ENCODE measurements around the gene DSTN.

The DSTN gene

GRCh38 chr20:17569616-17570346 lies at the start of gene DSTN:
TSS of gene DSTN (plus strand) at chr20:17570075. CDS start at chr20:17570209, 134 bp downstream.
- FAIRE-seq, result no peak

DNA sequence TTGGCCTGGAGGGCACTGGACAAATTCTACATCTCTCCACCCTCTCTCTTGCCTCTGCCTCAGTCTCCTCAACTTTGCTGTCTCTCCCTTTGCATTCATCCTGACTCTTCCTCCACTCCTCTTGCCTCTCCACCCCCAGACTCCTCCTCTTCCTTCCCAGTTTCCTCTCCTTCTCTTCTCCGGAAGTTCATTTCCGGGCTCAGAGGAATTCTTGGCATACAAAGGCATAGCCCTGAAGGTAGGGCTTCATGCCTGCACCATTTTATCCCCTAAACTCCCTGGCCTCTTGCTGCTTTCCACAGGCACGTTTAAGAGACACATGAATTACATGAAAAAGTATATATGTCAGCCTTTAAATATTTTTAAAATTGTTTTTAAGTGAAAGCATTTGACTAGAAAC lies 49.3 kb upstream of the DSTN start:
- FAIRE-seq, result no peak

- FAIRE-seq, result no peak
Measured at GRCh38 chr20:17522528-17522927, 47.3 kb upstream of the DSTN start.

GRCh38 chr20:17523326-17523725 lies 46.5 kb upstream of the DSTN start:
- FAIRE-seq, result no peak

DNA sequence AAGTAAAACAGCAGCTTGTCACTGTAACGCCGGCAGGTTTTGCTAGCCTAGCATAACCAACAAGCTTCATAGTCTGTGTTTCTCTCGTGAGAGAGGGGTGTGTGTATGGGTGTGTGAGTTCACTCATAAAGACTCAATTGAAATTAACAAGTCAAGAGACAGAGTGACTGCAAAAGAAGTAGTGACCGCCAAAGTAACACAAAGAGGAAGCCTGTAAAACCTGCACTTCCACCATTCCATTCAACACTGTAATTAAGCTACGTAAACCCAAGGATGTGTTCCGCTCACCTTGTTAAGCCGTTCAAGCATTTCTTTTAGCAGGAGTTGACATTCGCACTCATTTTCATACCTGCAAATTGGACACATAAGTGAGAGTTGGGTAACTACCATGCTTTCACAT lies 45.3 kb upstream of the DSTN start:
- no peak for FAIRE-seq

GRCh38 chr20:17525132-17525531 lies 44.7 kb upstream of the DSTN start:
- no peak for FAIRE-seq

- FAIRE-seq, result no peak
Measured at GRCh38 chr20:17525650-17526049, 44.2 kb upstream of the DSTN start.

- FAIRE-seq, result no peak
Measured at GRCh38 chr20:17529586-17529985, 40.3 kb upstream of the DSTN start.

- no peak for FAIRE-seq
Measured at GRCh38 chr20:17530153-17530552, 39.7 kb upstream of the DSTN start.

- FAIRE-seq, result no peak
Measured at GRCh38 chr20:17530716-17531664, 38.9 kb upstream of the DSTN start, which contains the start of gene BFSP1. TSS of gene BFSP1 (minus strand) at chr20:17531379. CDS start at chr20:17531329, 50 bp downstream.

DNA sequence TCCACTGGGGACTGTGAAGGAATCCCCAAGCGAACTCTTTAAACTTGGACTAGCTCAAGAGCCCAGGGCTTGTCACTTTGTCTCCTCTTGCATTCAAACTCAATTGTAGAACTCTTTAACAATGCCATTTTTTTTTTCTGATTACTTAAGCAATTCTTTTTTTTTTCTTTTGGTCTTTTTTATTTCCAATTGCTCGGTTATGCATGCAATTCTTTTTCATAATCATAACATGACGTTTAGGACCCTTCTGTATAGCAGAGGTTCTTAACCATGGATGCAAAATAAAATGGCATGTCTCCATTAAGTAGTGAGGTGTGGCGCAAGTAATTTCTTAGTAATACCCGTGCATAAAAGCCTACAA lies 38.2 kb upstream of the DSTN start:
- no peak for FAIRE-seq

DNA sequence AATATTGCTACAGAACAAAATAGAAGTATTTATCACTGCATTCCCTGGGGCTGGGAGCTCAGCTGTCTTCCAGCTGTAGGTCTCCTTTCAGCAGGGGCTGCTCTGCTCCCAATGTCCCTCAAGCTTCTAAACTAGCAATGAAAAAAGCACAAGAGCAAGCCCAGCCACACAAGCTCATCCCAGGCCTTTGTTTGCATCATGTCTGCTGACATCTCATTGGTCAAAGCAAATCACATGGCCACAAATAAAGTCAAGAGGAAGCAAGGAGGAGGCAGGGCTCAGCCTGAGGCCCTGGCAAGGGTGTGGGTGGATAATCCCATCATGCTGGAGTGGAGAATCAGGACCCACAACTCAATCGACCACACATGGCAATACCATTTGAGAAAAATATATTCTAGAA lies 36.5 kb upstream of the DSTN start:
- FAIRE-seq, result no peak

DNA sequence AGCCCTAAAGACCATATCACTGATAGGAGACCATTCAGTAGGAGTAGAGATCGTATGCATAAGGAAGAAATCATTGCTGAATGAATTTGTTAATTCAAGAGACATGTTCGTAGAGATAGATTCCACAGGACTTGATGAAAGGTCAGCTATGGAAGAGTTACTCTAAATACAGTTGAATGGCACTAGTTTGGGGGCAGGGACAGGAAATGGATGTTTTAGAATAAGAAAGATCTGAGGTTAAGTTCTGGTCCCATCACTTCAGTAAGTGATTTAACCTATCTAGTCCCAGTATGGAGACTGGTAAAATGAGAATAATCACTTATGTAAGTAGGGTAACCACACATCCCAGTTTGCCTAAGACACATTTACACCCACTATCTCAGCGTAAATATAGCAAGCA lies 35.8 kb upstream of the DSTN start:
- no peak for FAIRE-seq

GRCh38 chr20:17536944-17537444 lies 32.9 kb upstream of the DSTN start:
- FAIRE-seq, result peak; percentile 55

DNA sequence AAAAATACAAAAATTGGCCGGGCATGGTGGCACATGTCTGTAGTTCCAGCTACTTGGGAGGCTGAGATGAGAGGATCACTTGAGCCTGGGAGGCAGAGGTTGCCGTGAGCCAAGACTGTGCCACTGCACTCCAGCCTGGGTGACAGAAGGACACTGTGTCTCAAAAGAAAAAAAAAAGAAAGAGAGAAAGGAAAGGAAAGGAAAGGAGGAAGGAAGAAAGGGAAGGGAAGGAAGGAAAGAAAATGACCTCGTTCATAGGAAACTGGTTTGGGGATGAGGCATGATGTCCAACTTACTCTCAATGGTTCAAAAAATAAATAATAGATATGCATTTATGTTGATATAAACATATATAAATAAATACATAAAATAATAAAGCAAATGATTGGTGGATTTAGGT lies 31.9 kb upstream of the DSTN start:
- no peak for FAIRE-seq

DNA sequence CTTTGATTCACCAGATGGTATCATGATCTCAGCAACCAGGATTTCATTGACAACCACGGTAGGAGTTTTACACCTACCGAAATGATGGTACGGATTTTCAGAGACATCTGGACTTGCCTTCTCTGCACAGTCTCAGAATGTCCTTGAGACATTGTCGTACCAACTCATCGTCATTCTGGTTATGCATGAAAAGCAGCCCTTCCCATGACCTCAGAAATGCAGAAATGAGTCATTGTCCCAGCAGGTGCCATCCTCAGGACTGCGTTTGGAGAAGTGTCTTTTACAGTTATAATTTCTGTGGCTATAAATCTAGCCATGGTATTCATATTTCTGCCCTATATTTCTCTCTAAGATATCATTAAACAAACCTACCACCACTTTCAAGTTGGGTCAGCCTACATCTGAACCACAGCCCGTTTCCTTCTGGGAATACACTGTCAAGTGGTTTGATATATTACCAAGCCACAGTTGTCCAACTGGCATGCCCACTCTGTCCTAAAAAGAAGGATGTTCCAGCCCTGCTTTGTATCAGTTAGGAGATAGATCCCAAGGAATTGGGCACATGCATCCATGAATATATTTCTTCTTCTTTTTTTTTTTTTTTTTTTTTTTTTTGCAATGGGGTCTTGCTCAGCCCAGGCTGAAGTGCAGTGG lies 31.2 kb upstream of the DSTN start:
- FAIRE-seq, result no peak

GRCh38 chr20:17541596-17541995 lies 28.3 kb upstream of the DSTN start:
- FAIRE-seq, result no peak

DNA sequence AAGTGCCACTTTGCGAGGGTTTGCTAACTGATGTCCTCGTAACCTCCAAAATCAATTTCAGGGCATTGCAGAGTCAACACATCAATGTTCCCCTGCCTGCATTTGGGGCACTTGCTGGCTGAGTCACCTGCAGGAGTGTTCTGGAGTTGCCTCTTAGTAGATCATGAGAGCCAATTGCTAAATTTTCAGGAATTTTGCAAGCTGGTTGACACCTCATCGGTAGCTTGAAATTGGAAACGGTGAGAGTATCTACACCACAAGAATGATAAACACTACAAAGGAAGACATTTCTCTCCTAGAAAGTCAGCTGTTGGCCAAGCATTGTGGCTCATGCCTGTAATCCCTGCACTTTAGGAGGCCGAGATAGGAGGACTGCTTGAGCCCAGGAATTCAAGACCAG lies 27.9 kb upstream of the DSTN start:
- FAIRE-seq, result no peak

DNA sequence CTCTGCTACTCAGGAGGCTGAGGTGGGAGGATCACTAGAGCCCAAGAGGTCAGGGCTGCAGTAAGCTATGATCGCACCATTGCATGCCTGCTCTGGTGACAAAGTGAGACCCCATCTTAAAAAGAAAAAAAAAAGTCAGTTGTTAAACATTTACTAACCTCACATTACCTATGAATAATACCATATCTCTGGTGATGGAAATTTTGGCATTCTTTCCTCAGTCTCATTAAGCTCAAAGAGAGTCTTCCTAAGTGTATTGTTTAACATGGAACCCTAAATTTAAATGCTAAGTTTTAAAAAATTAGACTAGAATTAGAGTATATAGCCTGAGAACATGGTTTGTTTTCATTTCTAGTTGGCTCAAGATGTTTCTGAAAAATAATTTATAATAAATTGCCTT lies 27.4 kb upstream of the DSTN start:
- no peak for FAIRE-seq

GRCh38 chr20:17542993-17543412 lies 26.9 kb upstream of the DSTN start:
- peak; percentile 50 for FAIRE-seq

DNA sequence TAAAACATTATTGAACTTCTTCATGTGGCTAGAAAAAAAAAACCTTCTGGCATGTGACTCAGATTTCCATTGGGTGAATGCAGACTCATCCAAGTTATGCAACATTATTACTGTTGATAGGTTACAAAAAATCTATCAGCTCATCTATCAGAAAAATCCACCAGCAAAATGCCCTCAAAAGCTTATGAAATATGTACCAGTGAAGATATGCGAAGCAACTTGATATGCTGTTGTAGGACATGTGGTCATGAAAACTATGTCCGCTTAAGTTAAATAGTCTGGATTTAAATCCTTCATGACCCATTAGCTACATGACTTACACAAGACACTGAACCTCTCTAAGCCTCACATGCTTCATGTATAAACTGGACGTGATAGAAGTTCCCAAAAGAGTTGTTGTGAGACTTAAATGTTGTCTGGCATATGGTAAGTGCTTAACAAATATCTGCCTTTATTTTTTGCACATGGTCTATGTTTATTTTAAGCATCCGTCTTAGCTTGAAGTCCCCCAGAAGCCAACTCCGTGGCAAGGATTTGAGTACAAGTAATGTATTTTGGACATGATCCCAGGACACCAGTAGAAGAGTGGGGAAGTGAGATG lies 26.2 kb upstream of the DSTN start:
- no peak for FAIRE-seq

DNA sequence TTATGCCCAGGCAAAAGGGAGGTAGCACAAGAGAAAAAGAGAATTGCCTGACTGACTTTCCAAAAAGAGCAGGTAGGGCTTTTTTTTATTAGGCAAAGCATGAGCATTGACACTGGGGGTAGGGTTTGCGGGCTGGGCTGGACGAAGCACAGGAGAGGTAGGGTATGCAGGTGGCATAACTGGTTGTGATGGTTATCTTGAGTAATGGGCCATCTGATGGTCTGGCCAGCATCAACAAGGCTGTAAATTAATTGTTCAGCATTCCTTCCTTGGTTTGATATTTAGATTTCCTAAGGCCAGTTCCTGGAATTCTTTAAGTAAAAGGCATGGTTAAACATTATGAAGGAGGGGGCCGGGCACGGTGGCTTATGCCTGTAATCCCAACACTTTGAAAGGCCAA lies 24.7 kb upstream of the DSTN start:
- FAIRE-seq, result no peak

DNA sequence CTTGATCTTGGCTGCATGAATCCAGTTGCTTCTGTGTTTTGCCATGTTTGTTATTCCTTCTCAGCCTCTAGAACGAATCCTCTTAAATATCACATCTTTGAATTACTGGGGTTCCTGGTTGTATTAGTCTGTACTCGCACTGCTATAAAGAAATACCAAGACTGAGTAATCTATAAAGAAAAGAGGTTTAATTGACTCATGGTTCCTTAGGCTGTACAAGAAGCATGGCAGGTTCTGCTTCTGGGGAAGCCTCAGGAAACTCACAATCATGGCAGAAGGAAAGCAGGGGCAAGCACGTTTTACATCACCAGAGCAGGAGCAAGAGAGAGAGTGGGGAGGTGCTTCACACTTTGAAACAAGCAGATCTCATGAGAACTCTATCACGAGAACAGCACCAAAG lies 20.7 kb upstream of the DSTN start:
- FAIRE-seq, result no peak

All from endometrium (tissue), 2 donors.